ENCODE measurements around the gene SSTR5. TPM values are rescaled to one million over a fixed set of nuclear protein-coding genes. Genes with fewer than 3 reads are reported as not detected.

SSTR5 gene
- total and polyA plus RNA-seq, 2 of the 4 experiments (the other 2 are of a cell fraction): not detected

DNA sequence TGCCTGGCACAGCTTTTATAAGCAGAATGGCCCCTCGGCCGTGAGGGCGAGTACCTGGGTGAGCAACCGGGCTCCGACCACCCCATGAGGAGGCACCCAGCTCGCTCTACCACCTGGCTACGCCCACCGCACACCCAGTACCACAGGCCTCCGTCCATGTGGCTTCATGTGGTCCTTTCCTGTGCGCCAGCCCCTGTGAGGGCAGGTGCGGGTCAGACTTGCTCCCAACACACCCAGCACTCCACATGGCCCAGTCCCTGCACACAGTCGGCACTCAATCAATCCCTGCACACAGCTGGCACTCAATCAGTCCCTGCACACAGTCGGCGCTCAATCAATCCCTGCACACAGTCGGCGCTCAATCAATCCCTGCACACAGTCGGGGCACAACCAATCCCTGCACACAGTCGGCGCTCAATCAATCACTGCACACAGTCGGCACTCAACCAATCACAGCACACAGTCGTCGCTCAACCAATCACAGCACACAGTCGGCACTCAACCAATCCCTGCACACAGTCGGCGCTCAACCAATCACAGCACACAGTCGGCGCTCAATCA, 19.5 kb downstream of the SSTR5 start:
- TF ChIP-seq MAFK (IDR thresholded peaks at IDR 0.05; ENCODE audit: low read depth, low read length): no peak
- TF ChIP-seq CHD1 (IDR thresholded peaks at IDR 0.05; ENCODE audit: low read depth, low read length): no peak
- TF ChIP-seq, protein P1, sequence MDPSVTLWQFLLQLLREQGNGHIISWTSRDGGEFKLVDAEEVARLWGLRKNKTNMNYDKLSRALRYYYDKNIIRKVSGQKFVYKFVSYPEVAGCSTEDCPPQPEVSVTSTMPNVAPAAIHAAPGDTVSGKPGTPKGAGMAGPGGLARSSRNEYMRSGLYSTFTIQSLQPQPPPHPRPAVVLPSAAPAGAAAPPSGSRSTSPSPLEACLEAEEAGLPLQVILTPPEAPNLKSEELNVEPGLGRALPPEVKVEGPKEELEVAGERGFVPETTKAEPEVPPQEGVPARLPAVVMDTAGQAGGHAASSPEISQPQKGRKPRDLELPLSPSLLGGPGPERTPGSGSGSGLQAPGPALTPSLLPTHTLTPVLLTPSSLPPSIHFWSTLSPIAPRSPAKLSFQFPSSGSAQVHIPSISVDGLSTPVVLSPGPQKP (IDR thresholded peaks at IDR 0.05; ENCODE audit: borderline replicate concordance, low read depth, low read length): no peak
- no peak for TF ChIP-seq RFX5 (IDR thresholded peaks at IDR 0.05; ENCODE audit: low read depth, low read length)
- no peak for TF ChIP-seq NFE2L2 (IDR thresholded peaks at IDR 0.05; ENCODE audit: low read depth, low read length)
- TF ChIP-seq, protein P2, sequence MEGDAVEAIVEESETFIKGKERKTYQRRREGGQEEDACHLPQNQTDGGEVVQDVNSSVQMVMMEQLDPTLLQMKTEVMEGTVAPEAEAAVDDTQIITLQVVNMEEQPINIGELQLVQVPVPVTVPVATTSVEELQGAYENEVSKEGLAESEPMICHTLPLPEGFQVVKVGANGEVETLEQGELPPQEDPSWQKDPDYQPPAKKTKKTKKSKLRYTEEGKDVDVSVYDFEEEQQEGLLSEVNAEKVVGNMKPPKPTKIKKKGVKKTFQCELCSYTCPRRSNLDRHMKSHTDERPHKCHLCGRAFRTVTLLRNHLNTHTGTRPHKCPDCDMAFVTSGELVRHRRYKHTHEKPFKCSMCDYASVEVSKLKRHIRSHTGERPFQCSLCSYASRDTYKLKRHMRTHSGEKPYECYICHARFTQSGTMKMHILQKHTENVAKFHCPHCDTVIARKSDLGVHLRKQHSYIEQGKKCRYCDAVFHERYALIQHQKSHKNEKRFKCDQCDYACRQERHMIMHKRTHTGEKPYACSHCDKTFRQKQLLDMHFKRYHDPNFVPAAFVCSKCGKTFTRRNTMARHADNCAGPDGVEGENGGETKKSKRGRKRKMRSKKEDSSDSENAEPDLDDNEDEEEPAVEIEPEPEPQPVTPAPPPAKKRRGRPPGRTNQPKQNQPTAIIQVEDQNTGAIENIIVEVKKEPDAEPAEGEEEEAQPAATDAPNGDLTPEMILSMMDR (conservative IDR thresholded peaks at IDR 0.05; ENCODE audit: low read depth, low read length): no peak
- TF ChIP-seq FOS (IDR thresholded peaks at IDR 0.05; ENCODE audit: low read depth, low read length): no peak
- no peak for TF ChIP-seq RCOR1 (IDR thresholded peaks at IDR 0.05; ENCODE audit: insufficient replicate concordance, low read length)
- no peak for TF ChIP-seq POLR2A (IDR thresholded peaks at IDR 0.05; ENCODE audit: low read depth, low read length)
- TF ChIP-seq RAD21 (IDR thresholded peaks at IDR 0.05; ENCODE audit: low read length): no peak
- no peak for TF ChIP-seq MAZ (IDR thresholded peaks at IDR 0.05; ENCODE audit: borderline replicate concordance, low read depth, low read length)
- TF ChIP-seq, protein P3, sequence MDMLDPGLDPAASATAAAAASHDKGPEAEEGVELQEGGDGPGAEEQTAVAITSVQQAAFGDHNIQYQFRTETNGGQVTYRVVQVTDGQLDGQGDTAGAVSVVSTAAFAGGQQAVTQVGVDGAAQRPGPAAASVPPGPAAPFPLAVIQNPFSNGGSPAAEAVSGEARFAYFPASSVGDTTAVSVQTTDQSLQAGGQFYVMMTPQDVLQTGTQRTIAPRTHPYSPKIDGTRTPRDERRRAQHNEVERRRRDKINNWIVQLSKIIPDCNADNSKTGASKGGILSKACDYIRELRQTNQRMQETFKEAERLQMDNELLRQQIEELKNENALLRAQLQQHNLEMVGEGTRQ (IDR thresholded peaks at IDR 0.05; ENCODE audit: low read depth, low read length): no peak
- no peak for TF ChIP-seq MXI1 (IDR thresholded peaks at IDR 0.05; ENCODE audit: borderline replicate concordance, low read depth, low read length)
- TF ChIP-seq SMC3 (IDR thresholded peaks at IDR 0.05; ENCODE audit: low read depth, low read length): no peak
- no peak for TF ChIP-seq CEBPB (IDR thresholded peaks at IDR 0.05; ENCODE audit: low read depth, low read length)
- no peak for TF ChIP-seq BHLHE40 (IDR thresholded peaks at IDR 0.05; ENCODE audit: low read depth, low read length)

More for the DNA sequence above, 19.5 kb downstream of the SSTR5 start:
- intact Hi-C loops (cut with micrococcal nuclease) (no loop called here), in situ Hi-C loops (cut with MboI; ENCODE audit: low sequenced_read_pairs) (no loop called here), dilution Hi-C loops (cut with HindIII; ENCODE audit: low sequenced_read_pairs, unreplicated experiment) (no loop called here)
- DNase-seq (no peak), ATAC-seq (ENCODE audit: low read depth) (no peak)
- Histone ChIP-seq H3K27ac (ENCODE audit: insufficient read depth, low read length) (no peak overlapping the region), H4K20me1 (ENCODE audit: insufficient read depth, low read length) (no peaks in the 10 kb centered on the region), H4K91ac (ENCODE audit: insufficient read depth, low read depth, low read length) (no peak overlapping the region), H4K8ac (ENCODE audit: low read depth in 2 of 2, low read length in 2 of 2) (no peak overlapping the region), H3K9me3 (ENCODE audit: control insufficient read depth, insufficient read depth, low read length) (no peaks in the 10 kb centered on the region), H2AK5ac (ENCODE audit: low read depth, low read length) (no peak overlapping the region), H2AK9ac (replicated peaks; ENCODE audit: low read depth, low read length, poor library complexity) (no peak overlapping the region), H2BK15ac (ENCODE audit: low read depth, low read length) (no peak overlapping the region), H3K79me1 (ENCODE audit: low read depth in 1 of 2, low read length in 2 of 2) (no peaks in the 10 kb centered on the region), H3K14ac (replicated peaks; ENCODE audit: low read depth, low read length) (no peak overlapping the region), H3K27me3 (ENCODE audit: control insufficient read depth, insufficient read depth, low read length) (peaks cover 23% of the 10 kb centered on the region), H4K5ac (ENCODE audit: low read depth, low read length) (no peak overlapping the region), H3K4me2 (ENCODE audit: low read depth, low read length) (no peak overlapping the region), H3K4me3 (ENCODE audit: insufficient read depth, low read depth, low read length) (no peak overlapping the region), H3K23ac (ENCODE audit: low read depth, low read length) (no peak overlapping the region), H3K9me1 (ENCODE audit: insufficient read depth, low read length) (no peaks in the 10 kb centered on the region), H3K56ac (ENCODE audit: extremely low read depth, insufficient read depth, low read length) (no peak overlapping the region), H3K4ac (ENCODE audit: low read depth, low read length) (no peak overlapping the region), H3K4me1 (ENCODE audit: control insufficient read depth, insufficient read depth, low read length) (no peaks in the 10 kb centered on the region), H2AFZ (replicated peaks; ENCODE audit: low read length, poor library complexity) (no peak overlapping the region), H3K18ac (ENCODE audit: low read depth, low read length) (no peak overlapping the region), H3K36me3 (ENCODE audit: control insufficient read depth, insufficient read depth, low read length) (no peaks in the 10 kb centered on the region), H2BK5ac (ENCODE audit: low read depth, low read length, poor library complexity, severe bottlenecking) (no peak overlapping the region), H2BK120ac (ENCODE audit: low read depth, low read length) (no peak overlapping the region), H3K9ac (ENCODE audit: low read depth, low read length) (no peak overlapping the region), H2BK20ac (ENCODE audit: low read depth, low read length) (no peak overlapping the region)
- 97% methylated on average over 13 of the region's 27 CpGs; no CpG with 5 or more reads in 1 of the 2 experiments for WGBS, 2 experiments (ENCODE audit: extremely low coverage in 2 of 2, insufficient read length in 1 of 2)
- CTCF ChIA-PET: no interaction called here
- POLR2A ChIA-PET (ENCODE audit: unreplicated experiment): no interaction called here
- BruUV-seq (replicated peaks): no TSS peak

All from IMR-90 (cell line).